ENCODE measurements around the gene COX7B.

GRCh38 chrX:77892887-77893286 is 6.4 kb upstream of the COX7B start:
- TF ChIP-seq EZH2 (IDR thresholded peaks at IDR 0.05; ENCODE audit: low read depth) (no peak), CTCF (conservative IDR thresholded peaks at IDR 0.05) (no peak)
